GM12864 (cell line): ENCODE data around the gene SP2.

ENCODE experiments used
- DNase-seq: peaks from one replicate; pipeline ENCODE4 v3.0.0-alpha.2; 2011; ENCODE audit warnings: low read depth
- H3K4me3 ChIP-seq: 2 replicates; pipeline ENCODE4 v1.5.1; 2011; ENCODE audit warnings: mild to moderate bottlenecking, low read depth, low read length, control low read depth
- CTCF ChIP-seq: IDR thresholded peaks from 2 replicates; pipeline ENCODE4 v1.5.1; 2011; ENCODE audit warnings: low read depth, mild to moderate bottlenecking, moderate library complexity, low read length, control low read depth, inconsistent platforms; ENCODE audit errors: missing control alignments

SP2 gene

GRCh38 chr17:47884427-47884740 is 11.7 kb upstream of the SP2 start:
- no peak for DNase-seq
- no peak overlapping the region for H3K4me3 ChIP-seq
- no peak for TF ChIP-seq CTCF

- H3K4me3 ChIP-seq, result no peak overlapping the region
- TF ChIP-seq CTCF, result no peak
- DNase-seq, result no peak
Measured at GRCh38 chr17:47884905-47885730, 10.9 kb upstream of the SP2 start.

- no peak overlapping the region for H3K4me3 ChIP-seq
- TF ChIP-seq CTCF, result no peak
- no peak for DNase-seq
Measured at GRCh38 chr17:47888293-47888692, 7.7 kb upstream of the SP2 start.

GRCh38 chr17:47889734-47890529 is 6.1 kb upstream of the SP2 start:
- peak; percentile 41 for DNase-seq
- H3K4me3 ChIP-seq, result no peak overlapping the region
- TF ChIP-seq CTCF, result peak; percentile 94

GRCh38 chr17:47891545-47892088 is 4.4 kb upstream of the SP2 start:
- TF ChIP-seq CTCF, result no peak
- H3K4me3 ChIP-seq, result no peak overlapping the region
- no peak for DNase-seq

GRCh38 chr17:47894498-47895346 is 1.3 kb upstream of the SP2 start:
- TF ChIP-seq CTCF, result no peak
- peak overlapping the region; percentile 94 for H3K4me3 ChIP-seq
- no peak for DNase-seq
